HG02840 (cell line): Measurements from ENCODE around the gene EDC4.
"Not testable (repeated sequence)": the region's sequence is repeated elsewhere in the genome, so short reads cannot be mapped to it uniquely, and the experiment has no call there.

Experiments used
- ATAC-seq: cut with Tn5 transposase; IDR thresholded peaks from one replicate; pipeline ENCODE4 v1.9.1; 2021; ENCODE audit warnings: mild to moderate bottlenecking, moderate library complexity, moderate number of reproducible peaks; ENCODE audit not compliant: unreplicated experiment, low FRiP score

The EDC4 gene

GRCh38 chr16:67872631-67873434, at the start of gene EDC4:
Gene EDC4 (plus strand): TSS chr16:67873052. CDS start chr16:67873262, 210 bp downstream.
- ATAC-seq, result peak; percentile 67

DNA sequence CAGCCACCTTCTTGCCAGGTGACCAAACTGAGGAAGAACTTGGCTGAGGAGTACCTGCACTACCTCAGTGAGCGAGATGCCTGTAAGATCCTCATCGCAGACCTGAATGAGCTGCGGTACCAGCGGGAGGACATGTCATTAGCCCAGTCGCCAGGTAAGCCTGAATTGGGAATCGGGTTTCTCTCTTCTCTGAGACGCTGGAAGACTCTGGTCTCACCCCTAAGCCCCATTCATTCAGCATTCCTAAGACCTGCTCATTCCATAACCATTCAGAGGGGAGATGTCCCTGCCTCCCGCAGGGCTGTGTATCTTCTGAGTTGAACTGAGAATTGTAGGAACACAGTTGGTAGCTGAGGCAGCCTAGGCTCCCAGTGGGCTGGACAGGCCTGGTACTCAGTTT, 47.7 kb upstream of the EDC4 start:
- ATAC-seq, result no peak

GRCh38 chr16:67825906-67826305, 46.9 kb upstream of the EDC4 start:
- ATAC-seq, result no peak

- ATAC-seq, result no peak
Measured at GRCh38 chr16:67828651-67829050, 44.2 kb upstream of the EDC4 start.

DNA sequence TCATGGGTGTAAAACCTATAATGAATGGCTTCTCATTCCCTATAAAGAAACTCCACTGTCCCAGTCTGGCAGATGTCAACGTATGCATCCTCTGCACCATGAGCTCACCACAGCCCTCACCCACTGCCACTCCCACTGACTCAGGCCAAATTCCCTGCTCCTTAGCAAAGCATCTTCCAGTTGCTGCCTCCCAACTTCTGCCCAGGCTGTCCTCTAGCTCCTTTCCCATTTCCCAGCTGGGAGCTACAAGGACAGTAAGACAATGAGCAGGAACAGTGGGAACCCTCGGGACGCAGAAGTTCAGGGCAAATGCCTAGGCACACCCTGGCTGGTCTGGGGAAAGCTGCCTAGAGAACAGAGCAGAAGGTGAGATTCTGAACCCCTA, 39.8 kb upstream of the EDC4 start:
- no peak for ATAC-seq

- ATAC-seq, result peak; percentile 92
Measured at GRCh38 chr16:67833415-67834241, 39.2 kb upstream of the EDC4 start.

DNA sequence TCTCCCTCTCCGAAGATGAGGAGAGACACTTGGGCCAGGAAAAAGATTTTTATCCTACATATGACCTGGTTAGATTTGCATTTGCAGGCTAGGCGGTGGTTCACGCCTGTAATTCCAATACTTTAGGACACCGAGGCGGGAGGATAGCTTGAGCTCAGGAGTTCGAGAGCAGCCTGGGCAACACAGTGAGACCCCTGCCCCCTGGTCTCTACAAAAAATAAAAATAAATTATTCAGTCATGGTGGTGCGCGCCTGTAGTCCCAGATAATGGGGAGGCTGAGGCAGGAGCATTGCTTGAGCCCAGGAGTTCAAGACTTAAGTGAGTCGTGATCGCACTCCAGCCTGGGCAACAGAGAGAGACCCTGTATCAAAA, 38.6 kb upstream of the EDC4 start:
- ATAC-seq, result no peak

GRCh38 chr16:67837190-67837589, 35.7 kb upstream of the EDC4 start:
- not testable (repeated sequence) for ATAC-seq

DNA sequence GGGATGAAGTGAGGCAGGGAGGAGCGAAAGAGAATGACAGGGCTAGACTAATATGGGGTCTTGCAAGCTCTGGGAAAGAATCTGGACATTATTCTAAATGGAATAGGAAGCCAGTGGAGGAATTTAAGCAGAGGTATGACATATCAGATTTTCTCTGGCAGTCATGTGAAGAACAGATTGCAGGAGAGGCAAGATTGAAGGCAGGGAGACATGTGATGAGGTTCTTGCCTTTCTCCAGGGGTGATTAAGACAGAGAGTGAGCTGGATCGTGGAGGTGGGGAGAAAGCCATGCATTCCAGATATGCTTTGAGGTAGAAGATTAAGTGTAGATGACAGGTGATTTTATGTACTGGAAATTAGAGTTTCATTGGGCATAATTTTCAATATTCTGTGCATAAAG, 35.0 kb upstream of the EDC4 start:
- no peak for ATAC-seq

- ATAC-seq, result no peak
Measured at GRCh38 chr16:67841198-67841815, 31.5 kb upstream of the EDC4 start.

DNA sequence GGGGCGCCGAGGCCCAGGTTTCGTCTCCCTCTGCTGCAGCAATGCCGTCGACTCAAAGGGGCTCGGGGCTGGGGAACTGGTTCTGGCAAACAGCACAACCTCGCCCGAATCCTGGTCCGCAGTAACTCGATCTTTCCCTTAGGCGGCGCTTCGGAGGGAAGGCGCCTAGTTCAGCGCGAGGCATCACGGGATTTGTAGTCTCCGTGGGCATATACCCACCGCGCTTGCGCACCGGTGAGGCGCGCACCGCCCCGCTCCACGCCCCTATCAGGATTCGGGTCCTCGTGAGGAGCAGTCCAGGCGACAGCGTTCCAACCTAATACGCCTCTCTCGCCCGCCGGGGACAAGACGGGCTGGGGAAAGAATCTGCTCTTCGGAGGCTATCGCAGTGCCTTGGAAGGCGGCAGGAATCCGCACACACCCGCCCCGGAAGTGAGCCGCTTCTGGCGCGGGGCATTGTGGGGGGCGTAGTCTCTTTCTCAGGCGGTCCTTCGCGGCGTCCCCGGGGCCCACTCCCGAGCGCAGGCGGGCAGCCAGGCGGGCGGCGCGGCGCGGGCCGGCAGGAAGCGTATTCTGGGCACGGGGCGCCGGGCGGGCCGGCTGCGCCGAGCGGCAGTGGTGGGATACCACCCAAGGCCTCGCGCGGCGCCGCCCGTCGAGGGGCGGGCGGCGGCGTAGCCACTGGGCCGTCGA, 30.9 kb upstream of the EDC4 start, which contains the start of gene THAP11:
THAP11 (plus strand) TSS at position 505 of the 693 bp plus-strand sequence. CDS start 235 bp downstream, outside the sequence.
- ATAC-seq, result peak; percentile 50

DNA sequence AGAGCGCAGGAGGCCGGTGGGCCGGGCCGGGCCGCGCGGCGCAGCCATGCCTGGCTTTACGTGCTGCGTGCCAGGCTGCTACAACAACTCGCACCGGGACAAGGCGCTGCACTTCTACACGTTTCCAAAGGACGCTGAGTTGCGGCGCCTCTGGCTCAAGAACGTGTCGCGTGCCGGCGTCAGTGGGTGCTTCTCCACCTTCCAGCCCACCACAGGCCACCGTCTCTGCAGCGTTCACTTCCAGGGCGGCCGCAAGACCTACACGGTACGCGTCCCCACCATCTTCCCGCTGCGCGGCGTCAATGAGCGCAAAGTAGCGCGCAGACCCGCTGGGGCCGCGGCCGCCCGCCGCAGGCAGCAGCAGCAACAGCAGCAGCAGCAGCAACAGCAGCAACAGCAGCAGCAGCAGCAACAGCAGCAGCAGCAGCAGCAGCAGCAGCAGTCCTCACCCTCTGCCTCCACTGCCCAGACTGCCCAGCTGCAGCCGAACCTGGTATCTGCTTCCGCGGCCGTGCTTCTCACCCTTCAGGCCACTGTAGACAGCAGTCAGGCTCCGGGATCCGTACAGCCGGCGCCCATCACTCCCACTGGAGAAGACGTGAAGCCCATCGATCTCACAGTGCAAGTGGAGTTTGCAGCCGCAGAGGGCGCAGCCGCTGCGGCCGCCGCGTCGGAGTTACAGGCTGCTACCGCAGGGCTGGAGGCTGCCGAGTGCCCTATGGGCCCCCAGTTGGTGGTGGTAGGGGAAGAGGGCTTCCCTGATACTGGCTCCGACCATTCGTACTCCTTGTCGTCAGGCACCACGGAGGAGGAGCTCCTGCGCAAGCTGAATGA, 30.1 kb upstream of the EDC4 start:
- ATAC-seq, result peak; percentile 7

- no peak for ATAC-seq
Measured at GRCh38 chr16:67843343-67843765, 29.5 kb upstream of the EDC4 start.

DNA sequence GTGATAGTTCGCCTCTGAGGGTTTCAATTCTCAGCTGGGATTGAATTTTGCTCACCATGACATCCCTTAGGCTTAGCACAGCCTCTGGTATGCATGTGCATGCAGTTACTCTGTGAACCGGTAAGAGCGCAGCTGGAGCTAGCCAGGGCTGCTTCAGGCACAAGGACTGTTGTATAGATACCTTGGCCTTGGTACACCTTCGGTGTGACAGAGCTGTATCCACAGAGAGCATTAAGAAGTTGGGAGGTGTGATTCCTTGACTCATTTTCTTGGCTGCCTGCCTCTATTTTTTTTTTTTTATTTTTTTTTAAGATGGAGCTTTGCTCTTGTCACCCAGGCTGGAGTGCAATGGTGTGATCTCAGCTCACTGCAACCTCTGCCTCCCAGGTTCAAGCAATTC, 28.4 kb upstream of the EDC4 start:
- ATAC-seq, result no peak

DNA sequence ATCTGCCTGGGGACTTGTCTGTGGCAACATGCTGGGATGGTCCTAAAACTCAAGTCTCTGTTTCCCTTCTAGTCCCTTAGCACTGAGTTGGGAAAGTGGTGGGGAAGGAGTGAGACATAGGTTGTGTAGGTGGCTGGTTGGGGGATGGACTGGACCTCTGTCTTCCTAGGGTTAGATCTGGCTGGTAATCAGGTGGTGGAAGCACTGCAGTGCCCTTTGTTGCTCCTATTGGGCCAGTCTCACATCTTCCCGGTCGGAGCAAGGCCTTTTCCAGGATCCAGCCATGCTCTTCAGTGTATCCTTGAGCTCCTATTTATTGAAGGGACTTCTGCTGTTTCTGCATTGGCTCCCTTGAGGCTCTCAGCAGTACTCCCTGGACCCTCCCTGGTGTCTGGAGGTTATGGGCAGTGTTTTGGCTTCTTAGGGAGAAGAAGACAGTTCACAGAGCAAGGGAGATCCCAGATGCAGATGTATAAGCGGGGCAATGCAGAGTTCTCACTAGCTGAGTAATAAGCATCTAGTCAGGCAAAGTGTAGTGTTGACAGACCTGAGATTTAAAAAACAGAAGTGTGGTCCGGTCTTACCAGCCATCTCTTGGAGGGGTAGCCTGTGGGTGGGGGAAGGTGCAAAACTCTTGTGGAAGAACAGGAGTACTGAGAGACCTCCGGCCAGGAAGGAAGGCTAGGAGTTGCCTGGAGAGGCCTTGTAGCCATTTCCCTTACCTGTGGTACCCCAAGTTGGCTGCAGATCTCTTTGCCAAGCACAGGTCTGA, 27.4 kb upstream of the EDC4 start:
- no peak for ATAC-seq

DNA sequence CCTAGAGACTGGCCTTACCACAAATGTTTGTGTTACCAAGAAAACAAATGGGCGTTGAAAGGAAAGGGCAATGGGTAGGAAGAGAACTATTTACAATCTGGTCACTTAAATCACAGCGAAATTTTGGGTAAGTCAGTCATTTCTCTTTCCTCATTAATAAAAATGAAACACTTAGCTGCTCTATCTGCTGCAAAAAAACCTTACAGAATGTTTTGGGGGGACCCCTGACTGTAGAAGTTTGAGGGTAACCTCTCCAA, 26.9 kb upstream of the EDC4 start:
- no peak for ATAC-seq

DNA sequence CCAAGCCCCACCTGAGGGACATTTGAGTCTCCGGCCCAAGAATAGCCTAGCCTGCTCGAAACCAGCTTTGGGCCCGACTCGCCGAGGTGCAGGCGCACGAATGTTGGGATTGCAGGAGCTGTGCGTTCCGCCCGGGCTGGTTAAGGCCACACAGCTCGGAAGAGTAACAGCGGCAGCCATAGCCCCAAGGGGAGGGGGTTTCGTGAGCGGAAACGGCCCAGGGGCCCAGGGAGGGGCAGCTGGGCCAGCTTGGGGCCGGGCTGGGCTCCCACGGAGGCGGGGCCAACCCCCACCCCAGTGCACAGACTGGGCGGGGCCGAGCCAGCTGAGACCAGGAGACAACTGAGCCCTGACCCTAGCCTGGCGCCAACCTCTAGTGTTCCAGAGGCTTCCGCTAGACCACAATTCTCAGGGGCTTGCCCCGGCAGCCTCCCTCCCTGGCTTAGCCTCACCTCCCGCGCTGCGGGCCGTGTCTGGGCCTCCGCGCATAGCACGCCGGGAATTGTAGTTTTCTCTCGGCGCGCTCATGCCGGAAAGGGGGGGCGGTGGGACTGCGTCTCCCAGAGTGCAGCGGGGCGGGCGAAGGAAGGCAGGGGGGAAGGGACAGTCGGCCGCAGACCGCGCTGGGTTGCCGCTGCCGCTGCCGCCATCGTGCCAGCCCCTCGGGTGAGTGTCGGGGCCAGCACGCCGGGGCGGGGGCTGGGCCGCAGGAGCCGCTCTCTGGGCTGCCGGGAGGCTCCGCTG, 26.4 kb upstream of the EDC4 start, which contains the start of gene NUTF2:
NUTF2 (plus strand) TSS at position 614 of the 744 bp plus-strand sequence. CDS start 18,198 bp downstream, outside the sequence.
- peak; percentile 58 for ATAC-seq
